Thoracic aorta (tissue), 2 donors: ENCODE results near the gene TFF2. TPM values are rescaled to one million over a fixed set of nuclear protein-coding genes. Genes with fewer than 3 reads are reported as not detected.

Experiments
- ATAC-seq: fragments of 150-250 bp; one replicate; pipeline ENCODE4 v1.8.0; 2017; ENCODE audit warnings: low read depth; ENCODE audit not compliant: insufficient number of reproducible peaks, low FRiP score
- DNase-seq: peaks from one replicate; pipeline ENCODE4 v3.0.0-alpha.2; 2020; ENCODE audit warnings: low spot score
- H3K27ac ChIP-seq, 2 donors: fragments of 200-600 bp; sonication (generic); 1 replicate in 1 of 2; 2 replicates in 1 of 2; pipeline ENCODE4 v1.5.1; 2016; ENCODE audit warnings: mild to moderate bottlenecking in 2 of 2, moderate library complexity in 2 of 2
- H3K27me3 ChIP-seq: fragments of 200-600 bp; sonication (generic); replicated peaks from 2 replicates; pipeline ENCODE4 v1.6.0; 2016; ENCODE audit warnings: mild to moderate bottlenecking; ENCODE audit not compliant: insufficient read depth
- H3K36me3 ChIP-seq: fragments of 200-600 bp; sonication (generic); one replicate; pipeline ENCODE4 v1.5.1; 2016
- H3K4me1 ChIP-seq, 2 donors: fragments of 200-600 bp; sonication (generic); 1 replicate in 1 of 2; 2 replicates in 1 of 2; pipeline versions ENCODE4 v1.5.1 to v1.6.0; 2016; ENCODE audit warnings: low read depth in 2 of 2, mild to moderate bottlenecking in 1 of 2; ENCODE audit not compliant: control insufficient read depth in 1 of 2
- H3K4me3 ChIP-seq: fragments of 200-600 bp; sonication (generic); 2 replicates; pipeline ENCODE4 v1.5.1; 2016; ENCODE audit warnings: mild to moderate bottlenecking
- H3K9me3 ChIP-seq: fragments of 200-600 bp; sonication (generic); 2 replicates; pipeline ENCODE4 v1.5.1; 2016
- CTCF ChIP-seq: fragments of 200-600 bp; sonication (generic); IDR thresholded peaks from one replicate; pipeline ENCODE4 v1.5.1; 2019; ENCODE audit warnings: antibody characterized with exemption
- total RNA-seq, 2 donors: library from RNA; depleted of rRNA; stranded (reverse); fragments of >200 nt; gene quantifications; one replicate each; pipeline versions ENCODE4 v1.1.0 to v1.2.3, GENCODE V29; 2016

TFF2 gene
- total RNA-seq, 2 donors from 2014 or later = 17.0 TPM; not detected in 1

GRCh38 chr21:42336054-42336453, 14.7 kb downstream of the TFF2 start:
- ATAC-seq (no peak), DNase-seq (no peak)
- no peak overlapping the region for H3K27ac ChIP-seq
- H3K4me1 ChIP-seq = no peaks in the 10 kb centered on the region
- no peaks in the 10 kb centered on the region for H3K36me3 ChIP-seq
- no peaks in the 10 kb centered on the region for H3K9me3 ChIP-seq
- no peak overlapping the region for H3K4me3 ChIP-seq
- TF ChIP-seq CTCF = no peak
- no peaks in the 10 kb centered on the region for H3K27me3 ChIP-seq

DNA sequence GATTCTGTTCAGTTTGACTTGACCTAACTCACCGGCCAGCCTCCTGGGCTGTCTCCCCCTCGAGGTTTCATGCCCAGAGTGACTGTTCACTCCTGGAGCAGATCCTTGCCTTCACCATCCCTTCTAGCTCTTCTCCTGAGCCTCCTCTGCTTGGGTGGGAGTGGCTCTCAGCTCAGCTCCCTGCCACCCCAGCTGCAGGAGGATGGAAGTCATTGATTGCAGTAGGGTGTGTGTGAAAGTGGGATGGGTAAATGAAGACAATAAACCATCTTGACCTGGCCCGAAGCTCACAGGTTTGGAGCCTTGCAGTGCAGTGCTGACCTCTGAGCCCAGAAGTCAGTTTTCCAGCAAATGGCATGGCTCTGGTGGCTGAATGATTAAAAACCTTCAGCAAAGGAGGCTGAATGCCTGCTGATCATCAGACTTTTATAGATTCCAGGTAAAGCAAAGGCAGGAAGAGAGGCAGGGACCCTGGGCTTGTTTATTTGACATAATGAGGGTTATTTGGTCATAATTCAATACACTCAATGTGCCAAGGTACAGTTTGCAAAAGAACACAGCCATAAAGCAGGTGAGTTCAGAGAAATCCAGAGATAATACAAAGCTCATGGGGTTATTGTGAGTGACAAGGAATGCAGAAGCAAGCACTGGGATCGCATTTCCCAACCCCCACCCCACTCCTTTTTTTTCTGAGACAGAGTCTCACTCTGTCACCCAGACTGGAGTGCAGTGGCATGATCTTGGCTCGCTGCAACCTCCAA, 18.1 kb downstream of the TFF2 start:
- ATAC-seq (no peak), DNase-seq (no peak)
- TF ChIP-seq CTCF = no peak

GRCh38 chr21:42331660-42332059, 19.1 kb downstream of the TFF2 start:
- Histone ChIP-seq H3K4me1 (no peaks in the 10 kb centered on the region), H3K27ac (no peak overlapping the region), H3K9me3 (no peaks in the 10 kb centered on the region), H3K4me3 (no peak overlapping the region), H3K27me3 (no peaks in the 10 kb centered on the region), H3K36me3 (no peaks in the 10 kb centered on the region)
- DNase-seq (no peak), ATAC-seq (no peak)
- no peak for TF ChIP-seq CTCF

More for the DNA sequence above, 18.1 kb downstream of the TFF2 start:
- H3K4me1 ChIP-seq = no peaks in the 10 kb centered on the region
- no peak overlapping the region for H3K4me3 ChIP-seq
- H3K27ac ChIP-seq = no peak overlapping the region
- H3K9me3 ChIP-seq = no peaks in the 10 kb centered on the region
- no peaks in the 10 kb centered on the region for H3K36me3 ChIP-seq
- H3K27me3 ChIP-seq = no peaks in the 10 kb centered on the region

GRCh38 chr21:42330380-42331371, 20.1 kb downstream of the TFF2 start:
- no peak for TF ChIP-seq CTCF
- H3K4me3 ChIP-seq = no peak overlapping the region
- DNase-seq (no peak), ATAC-seq (no peak)
- H3K9me3 ChIP-seq = no peaks in the 10 kb centered on the region
- H3K27ac ChIP-seq = no peak overlapping the region
- no peaks in the 10 kb centered on the region for H3K27me3 ChIP-seq
- no peaks in the 10 kb centered on the region for H3K36me3 ChIP-seq
- H3K4me1 ChIP-seq = no peaks in the 10 kb centered on the region

DNA sequence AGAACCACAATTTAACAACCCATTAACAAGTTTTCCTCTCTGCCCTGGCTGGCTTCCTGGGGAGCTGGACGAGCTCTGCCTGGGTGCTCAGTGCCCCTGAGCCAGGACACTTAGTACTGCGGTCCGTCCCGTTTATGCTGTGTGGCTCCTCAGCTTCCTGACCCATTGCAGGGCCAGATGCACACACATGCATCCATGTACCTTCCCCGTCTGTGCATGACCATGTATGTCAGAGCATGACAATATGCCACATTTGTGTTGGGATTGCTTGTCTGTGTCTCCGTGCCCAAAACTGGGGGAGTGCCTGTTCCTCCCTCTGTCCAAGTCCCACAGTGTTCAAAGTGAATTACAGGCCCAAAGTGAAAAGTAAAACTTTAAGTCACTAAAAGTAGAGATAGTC, 25.9 kb downstream of the TFF2 start:
- no peaks in the 10 kb centered on the region for H3K9me3 ChIP-seq
- H3K36me3 ChIP-seq = no peaks in the 10 kb centered on the region
- no peak for DNase-seq
- H3K27ac ChIP-seq = no peak overlapping the region
- no peaks in the 10 kb centered on the region for H3K27me3 ChIP-seq
- no peak overlapping the region for H3K4me3 ChIP-seq
- ATAC-seq = no peak
- TF ChIP-seq CTCF = no peak
- H3K4me1 ChIP-seq = no peaks in the 10 kb centered on the region
